Endothelial cell of umbilical vein (primary cell): ENCODE measurements around the gene JAG2.

Source experiments
- CTCF ChIP-seq, 2 donors: IDR thresholded peaks; 1 replicate in 1 of 2; 2 replicates in 1 of 2; pipeline ENCODE4 v1.5.1; 2011; ENCODE audit warnings: low read length in 2 of 2, mild to moderate bottlenecking in 2 of 2, moderate library complexity in 2 of 2, control low read depth in 1 of 2, inconsistent platforms in 1 of 2, low read depth in 1 of 2; ENCODE audit not compliant: insufficient read depth in 1 of 2; ENCODE audit errors: extremely low read depth in 1 of 2
- EZH2 ChIP-seq: IDR thresholded peaks from 2 replicates; pipeline ENCODE4 v1.6.1; 2012; ENCODE audit warnings: borderline replicate concordance, low read depth, mild to moderate bottlenecking, moderate library complexity, low read length, inconsistent platforms; ENCODE audit not compliant: severe bottlenecking
- MAX ChIP-seq: IDR thresholded peaks from 2 replicates; pipeline ENCODE4 v1.6.1; 2011; ENCODE audit not compliant: insufficient read depth, insufficient read length
- POLR2A ChIP-seq: IDR thresholded peaks from 2 replicates; pipeline ENCODE4 v1.6.1; 2012; ENCODE audit warnings: low read depth, mild to moderate bottlenecking, control low read depth, low read length
- POLR2AphosphoS5 ChIP-seq: IDR thresholded peaks from 2 replicates; pipeline ENCODE4 v1.6.1; 2012; ENCODE audit warnings: low read depth, mild to moderate bottlenecking, control low read depth, low read length, moderate library complexity; ENCODE audit not compliant: insufficient read depth

- TF ChIP-seq EZH2 = no peak
- TF ChIP-seq CTCF (IDR thresholded peaks at IDR 0.05; ENCODE audit: extremely low read depth in 1 of 2, insufficient read depth in 1 of 2, low read depth in 1 of 2, low read length in 2 of 2) = no peak
- TF ChIP-seq POLR2AphosphoS5 = no peak
- TF ChIP-seq POLR2A = no peak
- no peak for TF ChIP-seq MAX
Observed at GRCh38 chr14:105172476-105172875, 3.9 kb upstream of the JAG2 start.
